ENCODE results near the gene ACTL9. TPM values are rescaled to one million over a fixed set of nuclear protein-coding genes. Genes with fewer than 3 reads are reported as not detected.

The ACTL9 gene
- total RNA-seq, 1 experiment from 2014 or later: not detected

DNA sequence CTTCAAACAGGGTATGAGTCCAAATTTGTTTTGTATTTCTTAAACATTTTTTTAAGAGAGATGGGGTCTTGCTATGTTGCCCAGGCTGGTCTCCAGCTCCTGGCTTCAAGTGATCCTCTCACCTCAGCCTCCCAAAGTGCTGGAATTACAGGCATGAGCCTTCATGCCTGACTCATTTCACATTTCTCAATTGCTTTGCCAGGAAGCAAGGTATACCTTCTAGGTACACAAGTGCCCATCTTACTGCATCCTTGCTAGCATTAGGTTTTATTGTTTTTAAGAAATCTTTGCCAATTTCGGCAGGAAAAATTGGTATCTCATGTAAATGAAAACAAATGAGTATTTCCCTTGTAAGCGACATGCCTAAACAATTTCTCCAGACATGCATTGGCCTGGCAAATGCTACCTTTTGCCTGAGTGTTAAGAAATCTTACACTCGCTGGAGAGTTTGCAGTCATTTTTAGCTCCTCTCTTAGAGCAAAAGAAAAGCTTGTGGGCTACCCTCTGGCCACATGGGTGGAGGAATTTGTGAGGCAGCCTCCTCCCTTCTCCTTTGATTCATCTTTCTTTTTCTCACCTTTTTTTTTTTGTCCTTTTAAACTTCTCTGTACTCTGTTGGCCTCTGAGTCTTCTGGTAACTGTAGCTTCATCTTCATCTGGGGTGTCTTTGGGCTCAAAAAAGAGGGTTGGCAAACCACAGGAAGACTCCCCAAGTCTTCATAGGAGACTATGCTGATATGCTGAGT, 33.0 kb downstream of the ACTL9 start:
- DNase-seq (ENCODE audit: low spot score): no peak
- no peaks in the 10 kb centered on the region for H3K36me3 Mint-ChIP-seq
- POLR2A ChIA-PET: no interaction called here
- no peaks in the 10 kb centered on the region; the same call in 1 of the 2 replicates for H3K27me3 Mint-ChIP-seq (ENCODE audit: low read depth)
- TF ChIP-seq, protein P1, sequence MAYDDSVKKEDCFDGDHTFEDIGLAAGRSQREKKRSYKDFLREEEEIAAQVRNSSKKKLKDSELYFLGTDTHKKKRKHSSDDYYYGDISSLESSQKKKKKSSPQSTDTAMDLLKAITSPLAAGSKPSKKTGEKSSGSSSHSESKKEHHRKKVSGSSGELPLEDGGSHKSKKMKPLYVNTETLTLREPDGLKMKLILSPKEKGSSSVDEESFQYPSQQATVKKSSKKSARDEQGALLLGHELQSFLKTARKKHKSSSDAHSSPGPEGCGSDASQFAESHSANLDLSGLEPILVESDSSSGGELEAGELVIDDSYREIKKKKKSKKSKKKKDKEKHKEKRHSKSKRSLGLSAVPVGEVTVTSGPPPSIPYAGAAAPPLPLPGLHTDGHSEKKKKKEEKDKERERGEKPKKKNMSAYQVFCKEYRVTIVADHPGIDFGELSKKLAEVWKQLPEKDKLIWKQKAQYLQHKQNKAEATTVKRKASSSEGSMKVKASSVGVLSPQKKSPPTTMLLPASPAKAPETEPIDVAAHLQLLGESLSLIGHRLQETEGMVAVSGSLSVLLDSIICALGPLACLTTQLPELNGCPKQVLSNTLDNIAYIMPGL (CRISPR knock-in tag; IDR thresholded peaks at IDR 0.05): no peak
- TF ChIP-seq, protein P2, sequence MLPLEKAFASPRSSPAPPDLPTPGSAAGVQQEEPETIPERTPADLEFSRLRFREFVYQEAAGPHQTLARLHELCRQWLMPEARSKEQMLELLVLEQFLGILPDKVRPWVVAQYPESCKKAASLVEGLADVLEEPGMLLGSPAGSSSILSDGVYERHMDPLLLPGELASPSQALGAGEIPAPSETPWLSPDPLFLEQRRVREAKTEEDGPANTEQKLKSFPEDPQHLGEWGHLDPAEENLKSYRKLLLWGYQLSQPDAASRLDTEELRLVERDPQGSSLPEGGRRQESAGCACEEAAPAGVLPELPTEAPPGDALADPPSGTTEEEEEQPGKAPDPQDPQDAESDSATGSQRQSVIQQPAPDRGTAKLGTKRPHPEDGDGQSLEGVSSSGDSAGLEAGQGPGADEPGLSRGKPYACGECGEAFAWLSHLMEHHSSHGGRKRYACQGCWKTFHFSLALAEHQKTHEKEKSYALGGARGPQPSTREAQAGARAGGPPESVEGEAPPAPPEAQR (CRISPR knock-in tag; IDR thresholded peaks at IDR 0.05): no peak
- TF ChIP-seq TEAD1 (CRISPR knock-in tag; IDR thresholded peaks at IDR 0.05) (no peak), NR1H2 (CRISPR knock-in tag; IDR thresholded peaks at IDR 0.05) (no peak), CREB1 (CRISPR knock-in tag; IDR thresholded peaks at IDR 0.05) (no peak), TP53 (CRISPR knock-in tag; IDR thresholded peaks at IDR 0.05) (no peak), SMAD4 (CRISPR knock-in tag; IDR thresholded peaks at IDR 0.05) (no peak), FOXK1 (CRISPR knock-in tag; IDR thresholded peaks at IDR 0.05) (no peak), PRRX2 (CRISPR knock-in tag; IDR thresholded peaks at IDR 0.05) (no peak), CBFB (CRISPR knock-in tag; IDR thresholded peaks at IDR 0.05; ENCODE audit: low read depth) (no peak), FOXP1 (CRISPR knock-in tag; IDR thresholded peaks at IDR 0.05; ENCODE audit: borderline replicate concordance) (no peak), GTF2I (CRISPR knock-in tag; conservative IDR thresholded peaks at IDR 0.05) (no peak)
- TF ChIP-seq, protein P3, sequence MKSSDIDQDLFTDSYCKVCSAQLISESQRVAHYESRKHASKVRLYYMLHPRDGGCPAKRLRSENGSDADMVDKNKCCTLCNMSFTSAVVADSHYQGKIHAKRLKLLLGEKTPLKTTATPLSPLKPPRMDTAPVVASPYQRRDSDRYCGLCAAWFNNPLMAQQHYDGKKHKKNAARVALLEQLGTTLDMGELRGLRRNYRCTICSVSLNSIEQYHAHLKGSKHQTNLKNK (CRISPR knock-in tag; IDR thresholded peaks at IDR 0.05): no peak
- TF ChIP-seq, protein P4, sequence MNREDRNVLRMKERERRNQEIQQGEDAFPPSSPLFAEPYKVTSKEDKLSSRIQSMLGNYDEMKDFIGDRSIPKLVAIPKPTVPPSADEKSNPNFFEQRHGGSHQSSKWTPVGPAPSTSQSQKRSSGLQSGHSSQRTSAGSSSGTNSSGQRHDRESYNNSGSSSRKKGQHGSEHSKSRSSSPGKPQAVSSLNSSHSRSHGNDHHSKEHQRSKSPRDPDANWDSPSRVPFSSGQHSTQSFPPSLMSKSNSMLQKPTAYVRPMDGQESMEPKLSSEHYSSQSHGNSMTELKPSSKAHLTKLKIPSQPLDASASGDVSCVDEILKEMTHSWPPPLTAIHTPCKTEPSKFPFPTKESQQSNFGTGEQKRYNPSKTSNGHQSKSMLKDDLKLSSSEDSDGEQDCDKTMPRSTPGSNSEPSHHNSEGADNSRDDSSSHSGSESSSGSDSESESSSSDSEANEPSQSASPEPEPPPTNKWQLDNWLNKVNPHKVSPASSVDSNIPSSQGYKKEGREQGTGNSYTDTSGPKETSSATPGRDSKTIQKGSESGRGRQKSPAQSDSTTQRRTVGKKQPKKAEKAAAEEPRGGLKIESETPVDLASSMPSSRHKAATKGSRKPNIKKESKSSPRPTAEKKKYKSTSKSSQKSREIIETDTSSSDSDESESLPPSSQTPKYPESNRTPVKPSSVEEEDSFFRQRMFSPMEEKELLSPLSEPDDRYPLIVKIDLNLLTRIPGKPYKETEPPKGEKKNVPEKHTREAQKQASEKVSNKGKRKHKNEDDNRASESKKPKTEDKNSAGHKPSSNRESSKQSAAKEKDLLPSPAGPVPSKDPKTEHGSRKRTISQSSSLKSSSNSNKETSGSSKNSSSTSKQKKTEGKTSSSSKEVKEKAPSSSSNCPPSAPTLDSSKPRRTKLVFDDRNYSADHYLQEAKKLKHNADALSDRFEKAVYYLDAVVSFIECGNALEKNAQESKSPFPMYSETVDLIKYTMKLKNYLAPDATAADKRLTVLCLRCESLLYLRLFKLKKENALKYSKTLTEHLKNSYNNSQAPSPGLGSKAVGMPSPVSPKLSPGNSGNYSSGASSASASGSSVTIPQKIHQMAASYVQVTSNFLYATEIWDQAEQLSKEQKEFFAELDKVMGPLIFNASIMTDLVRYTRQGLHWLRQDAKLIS (CRISPR knock-in tag; IDR thresholded peaks at IDR 0.05; ENCODE audit: borderline replicate concordance): no peak
- TF ChIP-seq, protein P5, sequence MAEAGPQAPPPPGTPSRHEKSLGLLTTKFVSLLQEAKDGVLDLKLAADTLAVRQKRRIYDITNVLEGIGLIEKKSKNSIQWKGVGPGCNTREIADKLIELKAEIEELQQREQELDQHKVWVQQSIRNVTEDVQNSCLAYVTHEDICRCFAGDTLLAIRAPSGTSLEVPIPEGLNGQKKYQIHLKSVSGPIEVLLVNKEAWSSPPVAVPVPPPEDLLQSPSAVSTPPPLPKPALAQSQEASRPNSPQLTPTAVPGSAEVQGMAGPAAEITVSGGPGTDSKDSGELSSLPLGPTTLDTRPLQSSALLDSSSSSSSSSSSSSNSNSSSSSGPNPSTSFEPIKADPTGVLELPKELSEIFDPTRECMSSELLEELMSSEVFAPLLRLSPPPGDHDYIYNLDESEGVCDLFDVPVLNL (CRISPR knock-in tag; IDR thresholded peaks at IDR 0.05; ENCODE audit: borderline replicate concordance, low read depth): no peak
- TF ChIP-seq, protein P6, sequence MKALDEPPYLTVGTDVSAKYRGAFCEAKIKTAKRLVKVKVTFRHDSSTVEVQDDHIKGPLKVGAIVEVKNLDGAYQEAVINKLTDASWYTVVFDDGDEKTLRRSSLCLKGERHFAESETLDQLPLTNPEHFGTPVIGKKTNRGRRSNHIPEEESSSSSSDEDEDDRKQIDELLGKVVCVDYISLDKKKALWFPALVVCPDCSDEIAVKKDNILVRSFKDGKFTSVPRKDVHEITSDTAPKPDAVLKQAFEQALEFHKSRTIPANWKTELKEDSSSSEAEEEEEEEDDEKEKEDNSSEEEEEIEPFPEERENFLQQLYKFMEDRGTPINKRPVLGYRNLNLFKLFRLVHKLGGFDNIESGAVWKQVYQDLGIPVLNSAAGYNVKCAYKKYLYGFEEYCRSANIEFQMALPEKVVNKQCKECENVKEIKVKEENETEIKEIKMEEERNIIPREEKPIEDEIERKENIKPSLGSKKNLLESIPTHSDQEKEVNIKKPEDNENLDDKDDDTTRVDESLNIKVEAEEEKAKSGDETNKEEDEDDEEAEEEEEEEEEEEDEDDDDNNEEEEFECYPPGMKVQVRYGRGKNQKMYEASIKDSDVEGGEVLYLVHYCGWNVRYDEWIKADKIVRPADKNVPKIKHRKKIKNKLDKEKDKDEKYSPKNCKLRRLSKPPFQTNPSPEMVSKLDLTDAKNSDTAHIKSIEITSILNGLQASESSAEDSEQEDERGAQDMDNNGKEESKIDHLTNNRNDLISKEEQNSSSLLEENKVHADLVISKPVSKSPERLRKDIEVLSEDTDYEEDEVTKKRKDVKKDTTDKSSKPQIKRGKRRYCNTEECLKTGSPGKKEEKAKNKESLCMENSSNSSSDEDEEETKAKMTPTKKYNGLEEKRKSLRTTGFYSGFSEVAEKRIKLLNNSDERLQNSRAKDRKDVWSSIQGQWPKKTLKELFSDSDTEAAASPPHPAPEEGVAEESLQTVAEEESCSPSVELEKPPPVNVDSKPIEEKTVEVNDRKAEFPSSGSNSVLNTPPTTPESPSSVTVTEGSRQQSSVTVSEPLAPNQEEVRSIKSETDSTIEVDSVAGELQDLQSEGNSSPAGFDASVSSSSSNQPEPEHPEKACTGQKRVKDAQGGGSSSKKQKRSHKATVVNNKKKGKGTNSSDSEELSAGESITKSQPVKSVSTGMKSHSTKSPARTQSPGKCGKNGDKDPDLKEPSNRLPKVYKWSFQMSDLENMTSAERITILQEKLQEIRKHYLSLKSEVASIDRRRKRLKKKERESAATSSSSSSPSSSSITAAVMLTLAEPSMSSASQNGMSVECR (CRISPR knock-in tag; IDR thresholded peaks at IDR 0.05; ENCODE audit: borderline replicate concordance): no peak
- TF ChIP-seq, protein P7, sequence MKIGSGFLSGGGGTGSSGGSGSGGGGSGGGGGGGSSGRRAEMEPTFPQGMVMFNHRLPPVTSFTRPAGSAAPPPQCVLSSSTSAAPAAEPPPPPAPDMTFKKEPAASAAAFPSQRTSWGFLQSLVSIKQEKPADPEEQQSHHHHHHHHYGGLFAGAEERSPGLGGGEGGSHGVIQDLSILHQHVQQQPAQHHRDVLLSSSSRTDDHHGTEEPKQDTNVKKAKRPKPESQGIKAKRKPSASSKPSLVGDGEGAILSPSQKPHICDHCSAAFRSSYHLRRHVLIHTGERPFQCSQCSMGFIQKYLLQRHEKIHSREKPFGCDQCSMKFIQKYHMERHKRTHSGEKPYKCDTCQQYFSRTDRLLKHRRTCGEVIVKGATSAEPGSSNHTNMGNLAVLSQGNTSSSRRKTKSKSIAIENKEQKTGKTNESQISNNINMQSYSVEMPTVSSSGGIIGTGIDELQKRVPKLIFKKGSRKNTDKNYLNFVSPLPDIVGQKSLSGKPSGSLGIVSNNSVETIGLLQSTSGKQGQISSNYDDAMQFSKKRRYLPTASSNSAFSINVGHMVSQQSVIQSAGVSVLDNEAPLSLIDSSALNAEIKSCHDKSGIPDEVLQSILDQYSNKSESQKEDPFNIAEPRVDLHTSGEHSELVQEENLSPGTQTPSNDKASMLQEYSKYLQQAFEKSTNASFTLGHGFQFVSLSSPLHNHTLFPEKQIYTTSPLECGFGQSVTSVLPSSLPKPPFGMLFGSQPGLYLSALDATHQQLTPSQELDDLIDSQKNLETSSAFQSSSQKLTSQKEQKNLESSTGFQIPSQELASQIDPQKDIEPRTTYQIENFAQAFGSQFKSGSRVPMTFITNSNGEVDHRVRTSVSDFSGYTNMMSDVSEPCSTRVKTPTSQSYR (CRISPR knock-in tag; IDR thresholded peaks at IDR 0.05): no peak
- TF ChIP-seq, protein P8, sequence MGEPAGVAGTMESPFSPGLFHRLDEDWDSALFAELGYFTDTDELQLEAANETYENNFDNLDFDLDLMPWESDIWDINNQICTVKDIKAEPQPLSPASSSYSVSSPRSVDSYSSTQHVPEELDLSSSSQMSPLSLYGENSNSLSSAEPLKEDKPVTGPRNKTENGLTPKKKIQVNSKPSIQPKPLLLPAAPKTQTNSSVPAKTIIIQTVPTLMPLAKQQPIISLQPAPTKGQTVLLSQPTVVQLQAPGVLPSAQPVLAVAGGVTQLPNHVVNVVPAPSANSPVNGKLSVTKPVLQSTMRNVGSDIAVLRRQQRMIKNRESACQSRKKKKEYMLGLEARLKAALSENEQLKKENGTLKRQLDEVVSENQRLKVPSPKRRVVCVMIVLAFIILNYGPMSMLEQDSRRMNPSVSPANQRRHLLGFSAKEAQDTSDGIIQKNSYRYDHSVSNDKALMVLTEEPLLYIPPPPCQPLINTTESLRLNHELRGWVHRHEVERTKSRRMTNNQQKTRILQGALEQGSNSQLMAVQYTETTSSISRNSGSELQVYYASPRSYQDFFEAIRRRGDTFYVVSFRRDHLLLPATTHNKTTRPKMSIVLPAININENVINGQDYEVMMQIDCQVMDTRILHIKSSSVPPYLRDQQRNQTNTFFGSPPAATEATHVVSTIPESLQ (CRISPR knock-in tag; IDR thresholded peaks at IDR 0.05): no peak
- H3K4me1 Mint-ChIP-seq: no peaks in the 10 kb centered on the region
- H3K9me3 Mint-ChIP-seq: peaks cover 21% of the 10 kb centered on the region
- ATAC-seq: no peak
- no peak overlapping the region for H3K27ac Mint-ChIP-seq
- CTCF ChIA-PET: interaction anchor here (0.6 kb wide), 1 partner anchor 295 kb away, joined by 3 read pairs; no protein-coding TSS in a partner anchor
- no peak overlapping the region for H3K4me3 Mint-ChIP-seq

Data from WTC11 (cell line).